Measurements from ENCODE around the gene FAIM2. TPM values are rescaled to one million over a fixed set of nuclear protein-coding genes. Genes with fewer than 3 reads are reported as not detected.
A peak's percentile ranks its signal among the peaks of the same experiment; 100 is the strongest.

FAIM2 gene
- total and polyA plus RNA-seq, 10 of the 15 experiments (the other 5 are each of a cell fraction or from before 2014, with no cell fraction given): not detected

DNA sequence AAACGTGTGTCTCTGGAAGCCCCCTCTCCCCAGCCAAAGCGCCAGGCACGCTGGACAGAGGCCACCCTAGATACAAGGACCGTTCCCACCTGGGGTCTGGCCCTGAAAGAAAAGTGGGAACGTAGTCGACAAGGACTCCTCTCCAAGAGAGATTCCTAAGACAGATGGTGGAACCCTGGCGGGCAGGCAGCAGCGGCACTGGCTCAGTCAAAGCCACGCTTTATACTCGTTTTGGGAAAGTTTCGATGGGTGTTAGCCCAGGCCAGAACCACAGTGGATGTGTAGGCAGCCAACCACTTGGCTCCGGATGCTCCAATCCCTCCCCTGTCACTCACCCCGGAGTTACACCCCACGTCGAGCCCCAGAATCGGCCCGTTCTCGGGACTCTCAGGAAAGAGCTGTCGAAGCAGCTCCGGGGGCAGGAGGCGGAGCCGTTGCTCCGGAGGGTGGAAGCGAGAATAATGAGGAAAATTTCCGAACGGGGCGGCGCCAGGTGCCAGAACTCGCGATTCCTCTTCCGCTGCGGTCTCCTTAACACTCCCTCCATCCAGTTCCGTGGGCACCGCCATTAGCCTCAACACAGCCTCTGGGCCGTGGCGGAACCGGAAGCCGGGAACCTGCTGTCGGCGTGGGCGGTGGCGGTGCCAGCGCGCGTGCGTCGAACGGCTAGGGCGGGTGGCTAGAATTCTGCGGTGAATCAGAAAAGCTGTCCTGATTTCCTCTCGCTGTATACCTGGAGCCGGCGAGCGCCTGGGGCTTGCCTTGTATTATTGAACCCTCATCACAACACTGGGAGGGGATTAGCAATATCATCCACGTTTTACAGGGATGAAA lies 61.0 kb downstream of the FAIM2 start, which contains the start of gene BCDIN3D (continued):
- TF ChIP-seq, protein P1, sequence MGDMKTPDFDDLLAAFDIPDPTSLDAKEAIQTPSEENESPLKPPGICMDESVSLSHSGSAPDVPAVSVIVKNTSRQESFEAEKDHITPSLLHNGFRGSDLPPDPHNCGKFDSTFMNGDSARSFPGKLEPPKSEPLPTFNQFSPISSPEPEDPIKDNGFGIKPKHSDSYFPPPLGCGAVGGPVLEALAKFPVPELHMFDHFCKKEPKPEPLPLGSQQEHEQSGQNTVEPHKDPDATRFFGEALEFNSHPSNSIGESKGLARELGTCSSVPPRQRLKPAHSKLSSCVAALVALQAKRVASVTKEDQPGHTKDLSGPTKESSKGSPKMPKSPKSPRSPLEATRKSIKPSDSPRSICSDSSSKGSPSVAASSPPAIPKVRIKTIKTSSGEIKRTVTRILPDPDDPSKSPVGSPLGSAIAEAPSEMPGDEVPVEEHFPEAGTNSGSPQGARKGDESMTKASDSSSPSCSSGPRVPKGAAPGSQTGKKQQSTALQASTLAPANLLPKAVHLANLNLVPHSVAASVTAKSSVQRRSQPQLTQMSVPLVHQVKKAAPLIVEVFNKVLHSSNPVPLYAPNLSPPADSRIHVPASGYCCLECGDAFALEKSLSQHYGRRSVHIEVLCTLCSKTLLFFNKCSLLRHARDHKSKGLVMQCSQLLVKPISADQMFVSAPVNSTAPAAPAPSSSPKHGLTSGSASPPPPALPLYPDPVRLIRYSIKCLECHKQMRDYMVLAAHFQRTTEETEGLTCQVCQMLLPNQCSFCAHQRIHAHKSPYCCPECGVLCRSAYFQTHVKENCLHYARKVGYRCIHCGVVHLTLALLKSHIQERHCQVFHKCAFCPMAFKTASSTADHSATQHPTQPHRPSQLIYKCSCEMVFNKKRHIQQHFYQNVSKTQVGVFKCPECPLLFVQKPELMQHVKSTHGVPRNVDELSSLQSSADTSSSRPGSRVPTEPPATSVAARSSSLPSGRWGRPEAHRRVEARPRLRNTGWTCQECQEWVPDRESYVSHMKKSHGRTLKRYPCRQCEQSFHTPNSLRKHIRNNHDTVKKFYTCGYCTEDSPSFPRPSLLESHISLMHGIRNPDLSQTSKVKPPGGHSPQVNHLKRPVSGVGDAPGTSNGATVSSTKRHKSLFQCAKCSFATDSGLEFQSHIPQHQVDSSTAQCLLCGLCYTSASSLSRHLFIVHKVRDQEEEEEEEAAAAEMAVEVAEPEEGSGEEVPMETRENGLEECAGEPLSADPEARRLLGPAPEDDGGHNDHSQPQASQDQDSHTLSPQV (IDR thresholded peaks at IDR 0.05): no peak
- no peak for TF ChIP-seq SMARCA5 (IDR thresholded peaks at IDR 0.05)
- no peak for TF ChIP-seq ESRRA (IDR thresholded peaks at IDR 0.05; ENCODE audit: low read length)
- no peak for TF ChIP-seq TARDBP (IDR thresholded peaks at IDR 0.05; ENCODE audit: borderline replicate concordance)
- TF ChIP-seq STAT3 (IDR thresholded peaks at IDR 0.05; ENCODE audit: low read depth, low read length): no peak
- TF ChIP-seq JUNB (IDR thresholded peaks at IDR 0.05): no peak
- TF ChIP-seq, protein P2, sequence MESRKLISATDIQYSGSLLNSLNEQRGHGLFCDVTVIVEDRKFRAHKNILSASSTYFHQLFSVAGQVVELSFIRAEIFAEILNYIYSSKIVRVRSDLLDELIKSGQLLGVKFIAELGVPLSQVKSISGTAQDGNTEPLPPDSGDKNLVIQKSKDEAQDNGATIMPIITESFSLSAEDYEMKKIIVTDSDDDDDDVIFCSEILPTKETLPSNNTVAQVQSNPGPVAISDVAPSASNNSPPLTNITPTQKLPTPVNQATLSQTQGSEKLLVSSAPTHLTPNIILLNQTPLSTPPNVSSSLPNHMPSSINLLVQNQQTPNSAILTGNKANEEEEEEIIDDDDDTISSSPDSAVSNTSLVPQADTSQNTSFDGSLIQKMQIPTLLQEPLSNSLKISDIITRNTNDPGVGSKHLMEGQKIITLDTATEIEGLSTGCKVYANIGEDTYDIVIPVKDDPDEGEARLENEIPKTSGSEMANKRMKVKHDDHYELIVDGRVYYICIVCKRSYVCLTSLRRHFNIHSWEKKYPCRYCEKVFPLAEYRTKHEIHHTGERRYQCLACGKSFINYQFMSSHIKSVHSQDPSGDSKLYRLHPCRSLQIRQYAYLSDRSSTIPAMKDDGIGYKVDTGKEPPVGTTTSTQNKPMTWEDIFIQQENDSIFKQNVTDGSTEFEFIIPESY (IDR thresholded peaks at IDR 0.05): no peak
- TF ChIP-seq, protein P3, sequence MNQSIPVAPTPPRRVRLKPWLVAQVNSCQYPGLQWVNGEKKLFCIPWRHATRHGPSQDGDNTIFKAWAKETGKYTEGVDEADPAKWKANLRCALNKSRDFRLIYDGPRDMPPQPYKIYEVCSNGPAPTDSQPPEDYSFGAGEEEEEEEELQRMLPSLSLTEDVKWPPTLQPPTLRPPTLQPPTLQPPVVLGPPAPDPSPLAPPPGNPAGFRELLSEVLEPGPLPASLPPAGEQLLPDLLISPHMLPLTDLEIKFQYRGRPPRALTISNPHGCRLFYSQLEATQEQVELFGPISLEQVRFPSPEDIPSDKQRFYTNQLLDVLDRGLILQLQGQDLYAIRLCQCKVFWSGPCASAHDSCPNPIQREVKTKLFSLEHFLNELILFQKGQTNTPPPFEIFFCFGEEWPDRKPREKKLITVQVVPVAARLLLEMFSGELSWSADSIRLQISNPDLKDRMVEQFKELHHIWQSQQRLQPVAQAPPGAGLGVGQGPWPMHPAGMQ (IDR thresholded peaks at IDR 0.05; ENCODE audit: borderline replicate concordance): no peak
- TF ChIP-seq DPF2 (IDR thresholded peaks at IDR 0.05): peak; percentile 40; the same call in 1 of the 2 replicates
- TF ChIP-seq ZZZ3 (IDR thresholded peaks at IDR 0.05; ENCODE audit: control insufficient read depth, insufficient read length, low read depth): no peak
- TF ChIP-seq STAT1 (conservative IDR thresholded peaks at IDR 0.05): no peak
- no peak for TF ChIP-seq CREB1 (IDR thresholded peaks at IDR 0.05; ENCODE audit: low read depth)
- TF ChIP-seq, protein P4, sequence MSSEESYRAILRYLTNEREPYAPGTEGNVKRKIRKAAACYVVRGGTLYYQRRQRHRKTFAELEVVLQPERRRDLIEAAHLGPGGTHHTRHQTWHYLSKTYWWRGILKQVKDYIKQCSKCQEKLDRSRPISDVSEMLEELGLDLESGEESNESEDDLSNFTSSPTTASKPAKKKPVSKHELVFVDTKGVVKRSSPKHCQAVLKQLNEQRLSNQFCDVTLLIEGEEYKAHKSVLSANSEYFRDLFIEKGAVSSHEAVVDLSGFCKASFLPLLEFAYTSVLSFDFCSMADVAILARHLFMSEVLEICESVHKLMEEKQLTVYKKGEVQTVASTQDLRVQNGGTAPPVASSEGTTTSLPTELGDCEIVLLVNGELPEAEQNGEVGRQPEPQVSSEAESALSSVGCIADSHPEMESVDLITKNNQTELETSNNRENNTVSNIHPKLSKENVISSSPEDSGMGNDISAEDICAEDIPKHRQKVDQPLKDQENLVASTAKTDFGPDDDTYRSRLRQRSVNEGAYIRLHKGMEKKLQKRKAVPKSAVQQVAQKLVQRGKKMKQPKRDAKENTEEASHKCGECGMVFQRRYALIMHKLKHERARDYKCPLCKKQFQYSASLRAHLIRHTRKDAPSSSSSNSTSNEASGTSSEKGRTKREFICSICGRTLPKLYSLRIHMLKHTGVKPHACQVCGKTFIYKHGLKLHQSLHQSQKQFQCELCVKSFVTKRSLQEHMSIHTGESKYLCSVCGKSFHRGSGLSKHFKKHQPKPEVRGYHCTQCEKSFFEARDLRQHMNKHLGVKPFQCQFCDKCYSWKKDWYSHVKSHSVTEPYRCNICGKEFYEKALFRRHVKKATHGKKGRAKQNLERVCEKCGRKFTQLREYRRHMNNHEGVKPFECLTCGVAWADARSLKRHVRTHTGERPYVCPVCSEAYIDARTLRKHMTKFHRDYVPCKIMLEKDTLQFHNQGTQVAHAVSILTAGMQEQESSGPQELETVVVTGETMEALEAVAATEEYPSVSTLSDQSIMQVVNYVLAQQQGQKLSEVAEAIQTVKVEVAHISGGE (CRISPR knock-in tag; IDR thresholded peaks at IDR 0.05): 0 out of 2 replicates have a peak, but pooled peaks have one; percentile 23
- TF ChIP-seq MYC (IDR thresholded peaks at IDR 0.05; ENCODE audit: insufficient read depth, insufficient read length, insufficient replicate concordance, low read length, severe bottlenecking): no peak
- TF ChIP-seq, protein P5, sequence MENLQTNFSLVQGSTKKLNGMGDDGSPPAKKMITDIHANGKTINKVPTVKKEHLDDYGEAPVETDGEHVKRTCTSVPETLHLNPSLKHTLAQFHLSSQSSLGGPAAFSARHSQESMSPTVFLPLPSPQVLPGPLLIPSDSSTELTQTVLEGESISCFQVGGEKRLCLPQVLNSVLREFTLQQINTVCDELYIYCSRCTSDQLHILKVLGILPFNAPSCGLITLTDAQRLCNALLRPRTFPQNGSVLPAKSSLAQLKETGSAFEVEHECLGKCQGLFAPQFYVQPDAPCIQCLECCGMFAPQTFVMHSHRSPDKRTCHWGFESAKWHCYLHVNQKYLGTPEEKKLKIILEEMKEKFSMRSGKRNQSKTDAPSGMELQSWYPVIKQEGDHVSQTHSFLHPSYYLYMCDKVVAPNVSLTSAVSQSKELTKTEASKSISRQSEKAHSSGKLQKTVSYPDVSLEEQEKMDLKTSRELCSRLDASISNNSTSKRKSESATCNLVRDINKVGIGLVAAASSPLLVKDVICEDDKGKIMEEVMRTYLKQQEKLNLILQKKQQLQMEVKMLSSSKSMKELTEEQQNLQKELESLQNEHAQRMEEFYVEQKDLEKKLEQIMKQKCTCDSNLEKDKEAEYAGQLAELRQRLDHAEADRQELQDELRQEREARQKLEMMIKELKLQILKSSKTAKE (IDR thresholded peaks at IDR 0.05; ENCODE audit: low read depth, poor library complexity, severe bottlenecking): no peak
- TF ChIP-seq FOXM1 (IDR thresholded peaks at IDR 0.05; ENCODE audit: low read depth, low read length): no peak

Data from GM12878 (cell line).